Endothelial cell (in vitro differentiated cells): ENCODE data around the gene EPN1. TPM values are rescaled to one million over a fixed set of nuclear protein-coding genes. Genes with fewer than 3 reads are reported as not detected.

ENCODE experiments used
- DNase-seq: peaks from one replicate; pipeline ENCODE4 v3.0.0; 2021; ENCODE audit warnings: low spot score
- H3K27ac Mint-ChIP-seq: one replicate; pipeline ENCODE4 v1.8.0; 2021; ENCODE audit warnings: mixed read lengths, inconsistent platforms; ENCODE audit not compliant: unreplicated experiment
- H3K27me3 Mint-ChIP-seq: one replicate; pipeline ENCODE4 v1.8.0; 2021; ENCODE audit warnings: mild to moderate bottlenecking, moderate library complexity, mixed read lengths, inconsistent platforms; ENCODE audit not compliant: unreplicated experiment
- H3K36me3 Mint-ChIP-seq: one replicate; pipeline ENCODE4 v1.8.0; 2021; ENCODE audit warnings: mild to moderate bottlenecking, low read depth, mixed read lengths, inconsistent platforms; ENCODE audit not compliant: unreplicated experiment
- H3K4me1 Mint-ChIP-seq: one replicate; pipeline ENCODE4 v1.8.0; 2021; ENCODE audit warnings: mild to moderate bottlenecking, mixed read lengths, inconsistent platforms; ENCODE audit not compliant: unreplicated experiment
- H3K4me3 Mint-ChIP-seq: one replicate; pipeline ENCODE4 v1.8.0; 2021; ENCODE audit warnings: mild to moderate bottlenecking, mixed read lengths, inconsistent platforms; ENCODE audit not compliant: unreplicated experiment
- H3K9me3 Mint-ChIP-seq: one replicate; pipeline ENCODE4 v1.8.0; 2021; ENCODE audit warnings: mixed read lengths, inconsistent platforms; ENCODE audit not compliant: unreplicated experiment
- CTCF ChIP-seq: fragments of 200-600 bp; sonication (generic); IDR thresholded peaks from one replicate; pipeline ENCODE4 v1.5.0; 2021; ENCODE audit warnings: antibody characterized with exemption; ENCODE audit not compliant: unreplicated experiment
- total RNA-seq: library from RNA; stranded (reverse); fragmentation: NEBNext Ultra II Directional; extraction: Animal tissue kit (Norgen Biotek cat#: 25700); gene quantifications from one replicate; pipeline ENCODE4 v1.2.1, GENCODE V29; 2021; ENCODE audit not compliant: unreplicated experiment

The EPN1 gene
- total RNA-seq, 1 donor from 2014 or later = 250 TPM

DNA sequence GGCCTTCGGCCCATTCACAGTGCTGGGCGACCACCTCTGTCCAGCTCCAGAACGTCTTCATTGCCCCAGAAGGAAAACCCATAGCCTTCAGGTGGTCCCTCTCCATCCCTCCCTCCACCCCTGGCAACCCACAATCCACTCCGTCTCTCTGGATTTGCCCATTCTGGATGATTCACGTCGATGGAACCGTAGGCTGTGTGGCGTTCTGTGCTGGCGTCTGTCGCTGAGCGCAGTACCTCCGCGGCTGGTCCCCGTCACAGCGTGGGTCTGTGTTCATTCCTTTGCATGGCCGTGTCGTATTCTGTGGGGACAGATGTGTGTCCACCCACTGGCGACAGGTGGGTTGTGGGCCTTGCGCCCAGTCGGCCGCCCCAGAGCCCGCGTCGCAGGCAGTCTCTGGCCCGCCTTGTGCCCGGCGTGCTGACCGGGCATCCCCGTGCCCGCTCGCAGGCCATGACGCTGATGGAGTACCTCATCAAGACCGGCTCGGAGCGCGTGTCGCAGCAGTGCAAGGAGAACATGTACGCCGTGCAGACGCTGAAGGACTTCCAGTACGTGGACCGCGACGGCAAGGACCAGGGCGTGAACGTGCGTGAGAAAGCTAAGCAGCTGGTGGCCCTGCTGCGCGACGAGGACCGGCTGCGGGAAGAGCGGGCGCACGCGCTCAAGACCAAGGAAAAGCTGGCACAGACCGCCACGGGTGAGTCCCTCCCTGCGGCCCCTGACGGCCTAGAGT, 10.1 kb downstream of the EPN1 start:
- Mint-ChIP-seq H3K4me1 (peaks cover 4% of the 10 kb centered on the region), H3K27ac (peak overlapping the region; percentile 64), H3K27me3 (peaks cover 9% of the 10 kb centered on the region), H3K36me3 (peaks cover 22% of the 10 kb centered on the region), H3K4me3 (no peak overlapping the region), H3K9me3 (no peaks in the 10 kb centered on the region)
- no peak for DNase-seq
- TF ChIP-seq CTCF = no peak

- Mint-ChIP-seq H3K9me3 (no peaks in the 10 kb centered on the region), H3K4me1 (peaks cover 3% of the 10 kb centered on the region), H3K36me3 (peaks cover 27% of the 10 kb centered on the region), H3K4me3 (no peak overlapping the region), H3K27me3 (peaks cover 6% of the 10 kb centered on the region), H3K27ac (peak overlapping the region; percentile 18)
- no peak for TF ChIP-seq CTCF
- no peak for DNase-seq
These were observed 10.8 kb downstream of the EPN1 start for GRCh38 chr19:55685776-55686175.

DNA sequence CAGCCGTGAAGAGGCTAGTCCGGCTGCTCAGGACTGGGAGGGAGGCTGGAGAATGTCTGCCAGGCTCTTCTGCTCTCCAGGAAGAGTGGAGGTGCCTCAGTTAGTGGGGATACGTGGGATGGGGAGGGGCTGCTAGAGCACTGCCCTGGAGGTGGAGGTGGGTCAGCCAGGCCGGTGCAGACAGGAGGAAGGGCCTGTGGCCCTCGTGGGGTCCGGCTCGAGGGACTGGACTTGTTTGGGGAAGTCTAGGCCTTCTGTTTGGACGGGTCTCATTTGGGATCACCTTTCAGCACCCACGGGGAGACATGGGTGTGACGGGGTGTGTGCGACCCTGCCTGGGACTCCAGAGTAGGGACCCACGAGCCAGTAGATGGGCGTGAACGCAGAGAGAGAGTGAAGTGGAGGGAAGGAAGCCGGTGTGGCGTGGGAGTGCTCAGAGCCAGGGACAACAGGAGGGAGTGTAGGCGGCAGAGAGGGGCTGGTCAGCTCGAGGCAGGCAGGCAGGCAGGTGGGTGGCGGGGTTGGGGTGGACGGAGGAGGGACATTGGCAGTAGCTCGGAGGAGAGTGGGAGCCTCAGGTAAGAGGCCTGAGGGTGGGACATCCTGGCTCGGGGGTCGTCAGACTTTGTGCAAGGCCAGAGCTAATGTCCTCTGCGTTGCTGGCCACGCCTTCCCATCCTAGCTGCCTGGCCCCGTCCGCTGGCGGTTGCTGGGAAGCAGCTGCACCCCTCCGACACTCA, 11.5 kb downstream of the EPN1 start:
- Mint-ChIP-seq H3K27ac (peak overlapping the region; percentile 18), H3K36me3 (peaks cover 32% of the 10 kb centered on the region), H3K27me3 (peaks cover 6% of the 10 kb centered on the region), H3K4me3 (peak overlapping the region; percentile 15), H3K9me3 (no peaks in the 10 kb centered on the region), H3K4me1 (peaks cover 2% of the 10 kb centered on the region)
- no peak for TF ChIP-seq CTCF
- no peak for DNase-seq

- no peak for DNase-seq
These were observed 12.5 kb downstream of the EPN1 start for GRCh38 chr19:55687281-55688201.

More at GRCh38 chr19:55687281-55688201, 12.5 kb downstream of the EPN1 start:
- Mint-ChIP-seq H3K9me3 (no peaks in the 10 kb centered on the region), H3K4me3 (peak overlapping the region; percentile 15), H3K27ac (no peak overlapping the region), H3K36me3 (peaks cover 32% of the 10 kb centered on the region), H3K27me3 (peaks cover 6% of the 10 kb centered on the region), H3K4me1 (peaks cover 2% of the 10 kb centered on the region)
- TF ChIP-seq CTCF = no peak
